Measurements from ENCODE around the gene IGF2BP2.
"Not testable (repeated sequence)": the region's sequence is repeated elsewhere in the genome, so short reads cannot be mapped to it uniquely, and the experiment has no call there.

The IGF2BP2 gene

GRCh38 chr3:185702262-185703225, 122.3 kb downstream of the IGF2BP2 start:
- no peaks in the 10 kb centered on the region for H3K36me3 ChIP-seq (ENCODE audit: control insufficient read depth, insufficient read depth, low read length)
- no peaks in the 10 kb centered on the region for H3K27me3 ChIP-seq (ENCODE audit: control insufficient read depth, insufficient read depth, low read length)
- H3K9ac ChIP-seq (ENCODE audit: low read length) = no peak overlapping the region
- no peaks in the 10 kb centered on the region for H3K4me1 ChIP-seq (ENCODE audit: control insufficient read depth, insufficient read depth, low read length)
- H3K27ac ChIP-seq (ENCODE audit: low read depth, low read length) = no peak overlapping the region
- H3K4me3 ChIP-seq (ENCODE audit: low read length) = no peak overlapping the region

GRCh38 chr3:185701611-185702261, 123.1 kb downstream of the IGF2BP2 start:
- H3K27me3 ChIP-seq (ENCODE audit: control insufficient read depth, insufficient read depth, low read length) = no peaks in the 10 kb centered on the region
- H3K4me3 ChIP-seq (ENCODE audit: low read length) = no peak overlapping the region
- H3K27ac ChIP-seq (ENCODE audit: low read depth, low read length) = no peak overlapping the region
- no peaks in the 10 kb centered on the region for H3K4me1 ChIP-seq (ENCODE audit: control insufficient read depth, insufficient read depth, low read length)
- no peak overlapping the region for H3K9ac ChIP-seq (ENCODE audit: low read length)
- no peaks in the 10 kb centered on the region for H3K36me3 ChIP-seq (ENCODE audit: control insufficient read depth, insufficient read depth, low read length)

- Histone ChIP-seq H3K27ac (ENCODE audit: low read depth, low read length) (no peak overlapping the region), H3K9ac (ENCODE audit: low read length) (no peak overlapping the region), H3K4me3 (ENCODE audit: low read length) (no peak overlapping the region), H3K27me3 (ENCODE audit: control insufficient read depth, insufficient read depth, low read length) (no peaks in the 10 kb centered on the region), H3K4me1 (ENCODE audit: control insufficient read depth, insufficient read depth, low read length) (no peaks in the 10 kb centered on the region), H3K36me3 (ENCODE audit: control insufficient read depth, insufficient read depth, low read length) (no peaks in the 10 kb centered on the region)
Observed at GRCh38 chr3:185699927-185700326, 124.9 kb downstream of the IGF2BP2 start.

GRCh38 chr3:185697228-185697627, 127.6 kb downstream of the IGF2BP2 start:
- H3K27ac ChIP-seq (ENCODE audit: low read depth, low read length); H3K4me3 ChIP-seq (ENCODE audit: low read length): not testable (repeated sequence)

GRCh38 chr3:185696039-185696438, 128.8 kb downstream of the IGF2BP2 start:
- Histone ChIP-seq H3K9ac (ENCODE audit: low read length) (no peak overlapping the region), H3K27me3 (ENCODE audit: control insufficient read depth, insufficient read depth, low read length) (no peaks in the 10 kb centered on the region), H3K4me3 (ENCODE audit: low read length) (no peak overlapping the region)

More at GRCh38 chr3:185697228-185697627, 127.6 kb downstream of the IGF2BP2 start:
- not testable (repeated sequence) for H3K36me3 ChIP-seq (ENCODE audit: control insufficient read depth, insufficient read depth, low read length); H3K27me3 ChIP-seq (ENCODE audit: control insufficient read depth, insufficient read depth, low read length); H3K9ac ChIP-seq (ENCODE audit: low read length); H3K4me1 ChIP-seq (ENCODE audit: control insufficient read depth, insufficient read depth, low read length)

GRCh38 chr3:185693985-185694653, 130.7 kb downstream of the IGF2BP2 start:
- Histone ChIP-seq H3K4me1 (ENCODE audit: control insufficient read depth, insufficient read depth, low read length) (no peaks in the 10 kb centered on the region), H3K27me3 (ENCODE audit: control insufficient read depth, insufficient read depth, low read length) (no peaks in the 10 kb centered on the region), H3K9ac (ENCODE audit: low read length) (no peak overlapping the region), H3K27ac (ENCODE audit: low read depth, low read length) (no peak overlapping the region), H3K36me3 (ENCODE audit: control insufficient read depth, insufficient read depth, low read length) (no peaks in the 10 kb centered on the region), H3K4me3 (ENCODE audit: low read length) (no peak overlapping the region)

More at GRCh38 chr3:185696039-185696438, 128.8 kb downstream of the IGF2BP2 start:
- H3K4me1 ChIP-seq (ENCODE audit: control insufficient read depth, insufficient read depth, low read length) = no peaks in the 10 kb centered on the region
- H3K36me3 ChIP-seq (ENCODE audit: control insufficient read depth, insufficient read depth, low read length) = no peaks in the 10 kb centered on the region
- H3K27ac ChIP-seq (ENCODE audit: low read depth, low read length) = no peak overlapping the region

- Histone ChIP-seq H3K4me3 (ENCODE audit: low read length) (no peak overlapping the region), H3K9ac (ENCODE audit: low read length) (no peak overlapping the region), H3K36me3 (ENCODE audit: control insufficient read depth, insufficient read depth, low read length) (no peaks in the 10 kb centered on the region), H3K27me3 (ENCODE audit: control insufficient read depth, insufficient read depth, low read length) (no peaks in the 10 kb centered on the region), H3K27ac (ENCODE audit: low read depth, low read length) (no peak overlapping the region), H3K4me1 (ENCODE audit: control insufficient read depth, insufficient read depth, low read length) (no peaks in the 10 kb centered on the region)
Observed at GRCh38 chr3:185691622-185692021, 133.2 kb downstream of the IGF2BP2 start.

GRCh38 chr3:185687271-185687878, 137.5 kb downstream of the IGF2BP2 start:
- Histone ChIP-seq H3K9ac (ENCODE audit: low read length) (no peak overlapping the region), H3K4me3 (ENCODE audit: low read length) (no peak overlapping the region), H3K4me1 (ENCODE audit: control insufficient read depth, insufficient read depth, low read length) (no peaks in the 10 kb centered on the region), H3K27me3 (ENCODE audit: control insufficient read depth, insufficient read depth, low read length) (no peaks in the 10 kb centered on the region), H3K36me3 (ENCODE audit: control insufficient read depth, insufficient read depth, low read length) (no peaks in the 10 kb centered on the region), H3K27ac (ENCODE audit: low read depth, low read length) (no peak overlapping the region)

GRCh38 chr3:185685231-185686035, 139.4 kb downstream of the IGF2BP2 start:
- Histone ChIP-seq H3K27me3 (ENCODE audit: control insufficient read depth, insufficient read depth, low read length) (no peaks in the 10 kb centered on the region), H3K9ac (ENCODE audit: low read length) (no peak overlapping the region), H3K4me3 (ENCODE audit: low read length) (no peak overlapping the region), H3K36me3 (ENCODE audit: control insufficient read depth, insufficient read depth, low read length) (no peaks in the 10 kb centered on the region), H3K27ac (ENCODE audit: low read depth, low read length) (no peak overlapping the region), H3K4me1 (ENCODE audit: control insufficient read depth, insufficient read depth, low read length) (no peaks in the 10 kb centered on the region)

GRCh38 chr3:185680231-185680630, 144.6 kb downstream of the IGF2BP2 start:
- H3K27me3 ChIP-seq (ENCODE audit: control insufficient read depth, insufficient read depth, low read length) = no peaks in the 10 kb centered on the region
- no peak overlapping the region for H3K27ac ChIP-seq (ENCODE audit: low read depth, low read length)
- no peak overlapping the region for H3K9ac ChIP-seq (ENCODE audit: low read length)
- no peaks in the 10 kb centered on the region for H3K4me1 ChIP-seq (ENCODE audit: control insufficient read depth, insufficient read depth, low read length)
- no peaks in the 10 kb centered on the region for H3K36me3 ChIP-seq (ENCODE audit: control insufficient read depth, insufficient read depth, low read length)
- H3K4me3 ChIP-seq (ENCODE audit: low read length) = no peak overlapping the region

- H3K36me3 ChIP-seq (ENCODE audit: control insufficient read depth, insufficient read depth, low read length) = no peaks in the 10 kb centered on the region
- no peak overlapping the region for H3K27ac ChIP-seq (ENCODE audit: low read depth, low read length)
- H3K27me3 ChIP-seq (ENCODE audit: control insufficient read depth, insufficient read depth, low read length) = no peaks in the 10 kb centered on the region
- no peak overlapping the region for H3K4me3 ChIP-seq (ENCODE audit: low read length)
- no peak overlapping the region for H3K9ac ChIP-seq (ENCODE audit: low read length)
- H3K4me1 ChIP-seq (ENCODE audit: control insufficient read depth, insufficient read depth, low read length) = no peaks in the 10 kb centered on the region
Observed at GRCh38 chr3:185678027-185678426, 146.8 kb downstream of the IGF2BP2 start.
